Endothelial cell of umbilical vein (primary cell): ENCODE data around the gene OSBP2. TPM values are rescaled to one million over a fixed set of nuclear protein-coding genes. Genes with fewer than 3 reads are reported as not detected.

ENCODE experiments used
- BruUV-seq: library from RNA; stranded (reverse); fragments of 400-500 nt; replicated peaks from 2 replicates; lab custom pipeline; 2021; lab: Mats Ljungman, UMichigan
- CTCF ChIA-PET: fragments of 300-600, 350-600 bp; sonication (Branson Sonifier 250); formaldehyde crosslinking; loops from one replicate; lab custom pipeline; 2021; ENCODE audit warnings: antibody characterized with exemption, inconsistent platforms; lab: Charles Lee
- POLR2A ChIA-PET: fragments of 300-600, 350-600 bp; sonication (Branson Sonifier 250); formaldehyde crosslinking; loops from one replicate; lab custom pipeline; 2021; ENCODE audit warnings: antibody characterized with exemption, inconsistent platforms; lab: Charles Lee
- DNase-seq: peaks from one replicate; pipeline ENCODE4 v3.0.0-alpha.2; 2011; ENCODE audit warnings: low read depth, low spot score
- FAIRE-seq: peaks from 2 replicates; lab custom pipeline; 2011; peaks lifted over from hg19 to GRCh38; lab: Jason Lieb, UNC
- H2AFZ ChIP-seq: 2 replicates; pipeline ENCODE4 v1.6.0; 2012; ENCODE audit warnings: low read depth, low read length, control low read depth, inconsistent platforms
- H3K27ac ChIP-seq: 2 replicates; pipeline ENCODE4 v1.5.1; 2011; ENCODE audit warnings: low read depth, mild to moderate bottlenecking, control low read depth, low read length, moderate library complexity; ENCODE audit not compliant: insufficient read depth
- H3K27me3 ChIP-seq, 2 experiments: 2 replicates each; pipeline versions ENCODE4 v1.6.0 to v1.6.1; 2011; ENCODE audit warnings: low read length in 2 of 2, mixed read lengths in 1 of 2; ENCODE audit not compliant: control insufficient read depth in 2 of 2, insufficient read depth in 2 of 2
- H3K36me3 ChIP-seq, 2 experiments: 2 replicates in 1 of 2; 3 replicates in 1 of 2; pipeline ENCODE4 v1.5.1; 2011; ENCODE audit warnings: low read length in 2 of 2, mild to moderate bottlenecking in 1 of 2, moderate library complexity in 1 of 2; ENCODE audit not compliant: control insufficient read depth in 2 of 2, insufficient read depth in 2 of 2; ENCODE audit errors: extremely low read depth in 1 of 2
- H3K4me1 ChIP-seq: 3 replicates; pipeline ENCODE4 v1.5.1; 2011; ENCODE audit warnings: mild to moderate bottlenecking, low read length; ENCODE audit not compliant: control insufficient read depth, insufficient read depth; ENCODE audit errors: extremely low read depth
- H3K4me2 ChIP-seq: 2 replicates; pipeline ENCODE4 v1.6.1; 2011; ENCODE audit warnings: low read length, control low read depth, mixed read lengths; ENCODE audit not compliant: insufficient read depth
- H3K4me3 ChIP-seq, 3 experiments: fragments of 200-600 bp in 1 of 3; sonication (generic), shearing (Covaris generic) in 1 of 3; replicated peaks in 1 of 3; 2 replicates each; pipeline ENCODE4 v1.5.1; 2011 to 2016; ENCODE audit warnings: control low read depth in 3 of 3, low read length in 3 of 3, mild to moderate bottlenecking in 2 of 3, inconsistent platforms in 1 of 3, low read depth in 1 of 3, moderate library complexity in 1 of 3; ENCODE audit not compliant: insufficient read depth in 1 of 3
- H3K79me2 ChIP-seq: 2 replicates; pipeline ENCODE4 v1.6.0; 2012; ENCODE audit warnings: low read length, inconsistent platforms; ENCODE audit not compliant: control insufficient read depth, insufficient read depth
- H3K9ac ChIP-seq: replicated peaks from 2 replicates; pipeline ENCODE3; 2011; ENCODE audit warnings: low read length, control low read depth; ENCODE audit not compliant: insufficient read depth; ENCODE audit errors: extremely low read depth
- H3K9me1 ChIP-seq: replicated peaks from 3 replicates; pipeline ENCODE4 v1.6.0; 2011; ENCODE audit warnings: mild to moderate bottlenecking, low read length; ENCODE audit not compliant: control insufficient read depth, insufficient read depth; ENCODE audit errors: extremely low read depth
- H3K9me3 ChIP-seq: replicated peaks from 2 replicates; pipeline ENCODE4 v1.5.1; 2012; ENCODE audit warnings: low read length, inconsistent platforms; ENCODE audit not compliant: control insufficient read depth, insufficient read depth
- H4K20me1 ChIP-seq: replicated peaks from 2 replicates; pipeline ENCODE3; 2011; ENCODE audit warnings: mild to moderate bottlenecking, low read length; ENCODE audit not compliant: control insufficient read depth, insufficient read depth; ENCODE audit errors: extremely low read depth
- EZH2 ChIP-seq: IDR thresholded peaks from 2 replicates; pipeline ENCODE4 v1.6.1; 2012; ENCODE audit warnings: borderline replicate concordance, low read depth, mild to moderate bottlenecking, moderate library complexity, low read length, inconsistent platforms; ENCODE audit not compliant: severe bottlenecking
- FOS ChIP-seq: IDR thresholded peaks from 2 replicates; pipeline ENCODE4 v1.6.1; 2011; ENCODE audit warnings: mild to moderate bottlenecking, low read length, moderate library complexity, borderline replicate concordance; ENCODE audit not compliant: insufficient read depth
- GATA2 ChIP-seq: IDR thresholded peaks from 2 replicates; pipeline ENCODE4 v1.7.0; 2011; ENCODE audit warnings: low read depth, mild to moderate bottlenecking, moderate library complexity, mixed read lengths, low read length; ENCODE audit not compliant: insufficient read length, insufficient read depth
- JUN ChIP-seq: IDR thresholded peaks from 2 replicates; pipeline ENCODE4 v1.6.1; 2011; ENCODE audit warnings: borderline replicate concordance, low read depth; ENCODE audit not compliant: insufficient read length, insufficient read depth
- MYC ChIP-seq: IDR thresholded peaks from one replicate; pipeline ENCODE4 v1.6.1; 2011; ENCODE audit warnings: mild to moderate bottlenecking, low read depth, low read length
- POLR2A ChIP-seq: IDR thresholded peaks from 2 replicates; pipeline ENCODE4 v1.6.1; 2012; ENCODE audit warnings: low read depth, mild to moderate bottlenecking, control low read depth, low read length
- POLR2AphosphoS5 ChIP-seq: IDR thresholded peaks from 2 replicates; pipeline ENCODE4 v1.6.1; 2012; ENCODE audit warnings: low read depth, mild to moderate bottlenecking, control low read depth, low read length, moderate library complexity; ENCODE audit not compliant: insufficient read depth
- dilution Hi-C: fragments of 300-500 bp; cut with MboI; formaldehyde crosslinking; loops from one replicate; pipeline ENCODE4 v1.15.0; 2019; ENCODE audit warnings: low sequenced_read_pairs; ENCODE audit not compliant: extremely low pct_ligation_motif_present
- intact Hi-C: fragments of 100-400 bp; cut with micrococcal nuclease; formaldehyde crosslinking; loops from one replicate; pipeline ENCODE4 v1.10.0; 2022
- polyA plus RNA-seq, 4 experiments: library from polyadenylated mRNA; depleted of rRNA in 3 of 4; stranded (reverse) in 3 of 4; unstranded in 1 of 4; fragments of >200 nt; gene quantifications; 2 replicates each; pipeline versions ENCODE4 v1.2.1 to v1.2.3, GENCODE V29; 2011 to 2012; ENCODE audit warnings: missing spikeins in 1 of 4
- total RNA-seq: library from RNA; stranded (reverse); gene quantifications from 2 replicates; pipeline ENCODE4 v1.2.3, GENCODE V29; 2021
- TF ChIP-seq, protein P1 (sequence below), 2 donors: IDR thresholded peaks; 1 replicate in 1 of 2; 2 replicates in 1 of 2; pipeline ENCODE4 v1.5.1; 2011; ENCODE audit warnings: low read length in 2 of 2, mild to moderate bottlenecking in 2 of 2, moderate library complexity in 2 of 2, control low read depth in 1 of 2, inconsistent platforms in 1 of 2, low read depth in 1 of 2; ENCODE audit not compliant: insufficient read depth in 1 of 2; ENCODE audit errors: extremely low read depth in 1 of 2
- TF ChIP-seq, protein P2 (sequence below): IDR thresholded peaks from 2 replicates; pipeline ENCODE4 v1.6.1; 2011; ENCODE audit not compliant: insufficient read depth, insufficient read length

The OSBP2 gene
- total and polyA plus RNA-seq, 2 donors (not counting 3 experiments of a cell fraction or from before 2014, with no cell fraction given): 4.1 to 7.5 TPM

DNA sequence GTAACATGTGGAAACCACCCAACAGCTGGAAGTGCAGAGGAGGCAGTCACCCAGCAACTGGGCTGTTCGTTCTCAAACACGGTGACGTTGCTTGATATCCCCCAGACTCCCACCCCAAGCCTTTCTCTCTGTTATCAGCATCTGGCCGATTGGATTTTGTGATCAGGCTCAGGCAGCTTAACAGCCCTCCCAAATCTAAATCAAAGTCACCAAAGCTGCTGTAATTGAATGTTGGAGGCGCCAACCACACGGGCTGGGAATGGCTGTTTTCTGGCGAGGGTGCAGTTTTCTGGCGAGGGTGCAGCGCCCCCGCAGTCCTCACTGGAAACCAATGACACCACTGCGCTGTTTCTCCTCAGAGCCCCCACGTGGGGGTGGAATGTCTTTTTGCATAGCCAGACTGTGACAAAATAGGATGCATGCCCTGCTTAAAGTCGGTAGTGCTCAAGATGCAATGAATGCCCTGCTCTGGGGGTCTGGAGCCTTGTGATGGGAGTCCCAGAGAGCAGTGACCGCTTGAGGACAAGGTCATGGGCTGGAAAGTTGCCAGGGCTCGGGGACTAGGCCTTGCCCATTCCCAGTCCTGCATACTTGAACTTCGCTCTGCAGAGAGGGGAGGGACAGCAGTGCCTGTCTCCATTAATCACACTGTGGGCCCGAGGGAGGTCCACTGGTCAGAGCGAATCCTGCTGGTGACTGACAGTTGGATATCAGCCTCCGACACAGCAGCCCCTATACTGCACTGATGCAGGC is 168.6 kb downstream of the OSBP2 start:
- no peak for FAIRE-seq
- no peaks in the 10 kb centered on the region for H3K27me3 ChIP-seq
- no peaks in the 10 kb centered on the region for H3K9me1 ChIP-seq
- no peak overlapping the region for H3K27ac ChIP-seq
- H4K20me1 ChIP-seq: no peaks in the 10 kb centered on the region
- no peak for DNase-seq
- dilution Hi-C loops (no loop called here), intact Hi-C loops (no loop called here)
- TF ChIP-seq EZH2 (no peak), GATA2 (no peak), MYC (no peak), POLR2A (no peak), JUN (no peak), POLR2AphosphoS5 (no peak), FOS (no peak)
- TF ChIP-seq, protein P1, sequence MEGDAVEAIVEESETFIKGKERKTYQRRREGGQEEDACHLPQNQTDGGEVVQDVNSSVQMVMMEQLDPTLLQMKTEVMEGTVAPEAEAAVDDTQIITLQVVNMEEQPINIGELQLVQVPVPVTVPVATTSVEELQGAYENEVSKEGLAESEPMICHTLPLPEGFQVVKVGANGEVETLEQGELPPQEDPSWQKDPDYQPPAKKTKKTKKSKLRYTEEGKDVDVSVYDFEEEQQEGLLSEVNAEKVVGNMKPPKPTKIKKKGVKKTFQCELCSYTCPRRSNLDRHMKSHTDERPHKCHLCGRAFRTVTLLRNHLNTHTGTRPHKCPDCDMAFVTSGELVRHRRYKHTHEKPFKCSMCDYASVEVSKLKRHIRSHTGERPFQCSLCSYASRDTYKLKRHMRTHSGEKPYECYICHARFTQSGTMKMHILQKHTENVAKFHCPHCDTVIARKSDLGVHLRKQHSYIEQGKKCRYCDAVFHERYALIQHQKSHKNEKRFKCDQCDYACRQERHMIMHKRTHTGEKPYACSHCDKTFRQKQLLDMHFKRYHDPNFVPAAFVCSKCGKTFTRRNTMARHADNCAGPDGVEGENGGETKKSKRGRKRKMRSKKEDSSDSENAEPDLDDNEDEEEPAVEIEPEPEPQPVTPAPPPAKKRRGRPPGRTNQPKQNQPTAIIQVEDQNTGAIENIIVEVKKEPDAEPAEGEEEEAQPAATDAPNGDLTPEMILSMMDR (IDR thresholded peaks at IDR 0.05; ENCODE audit: extremely low read depth in 1 of 2, insufficient read depth in 1 of 2, low read depth in 1 of 2, low read length in 2 of 2): no peak
- TF ChIP-seq, protein P2, sequence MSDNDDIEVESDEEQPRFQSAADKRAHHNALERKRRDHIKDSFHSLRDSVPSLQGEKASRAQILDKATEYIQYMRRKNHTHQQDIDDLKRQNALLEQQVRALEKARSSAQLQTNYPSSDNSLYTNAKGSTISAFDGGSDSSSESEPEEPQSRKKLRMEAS: no peak
- H3K9ac ChIP-seq: no peak overlapping the region
- H3K9me3 ChIP-seq: no peaks in the 10 kb centered on the region
- BruUV-seq: no TSS peak
- H3K4me2 ChIP-seq: no peak overlapping the region
- no peak overlapping the region for H2AFZ ChIP-seq
- peaks cover 9% of the 10 kb centered on the region for H3K4me1 ChIP-seq
- H3K79me2 ChIP-seq: no peaks in the 10 kb centered on the region
- H3K4me3 ChIP-seq: no peak overlapping the region
- POLR2A ChIA-PET: no interaction called here
- no peaks in the 10 kb centered on the region for H3K36me3 ChIP-seq
- CTCF ChIA-PET: no interaction called here
